Neutrophil (primary cell): ENCODE measurements around the gene CIITA.

ENCODE experiments used
- H3K27ac ChIP-seq: fragments of 200-600 bp; sonication (generic); 2 replicates; pipeline ENCODE4 v1.5.1; 2016; ENCODE audit warnings: mild to moderate bottlenecking, moderate library complexity
- H3K27me3 ChIP-seq: fragments of 200-600 bp; sonication (generic); 2 replicates; pipeline ENCODE4 v1.6.0; 2016; ENCODE audit warnings: mild to moderate bottlenecking
- H3K36me3 ChIP-seq: fragments of 200-600 bp; sonication (generic); 2 replicates; pipeline ENCODE4 v1.5.1; 2017
- H3K4me1 ChIP-seq, 2 experiments: fragments of 200-600 bp in 1 of 2; sonication (generic) in 1 of 2; 1 replicate in 1 of 2; 2 replicates in 1 of 2; pipeline versions ENCODE4 v1.5.1 to v1.6.1; 2013 to 2016; ENCODE audit warnings: low read depth in 1 of 2, low read length in 1 of 2, mild to moderate bottlenecking in 1 of 2, moderate library complexity in 1 of 2; ENCODE audit not compliant: control insufficient read depth in 1 of 2, insufficient read depth in 1 of 2
- H3K4me3 ChIP-seq, 2 experiments: fragments of 200-600 bp in 1 of 2; sonication (generic) in 1 of 2; 1 replicate in 1 of 2; 2 replicates in 1 of 2; pipeline ENCODE4 v1.5.1; 2013 to 2016; ENCODE audit warnings: low read depth in 1 of 2, low read length in 1 of 2, mild to moderate bottlenecking in 1 of 2, moderate library complexity in 1 of 2
- H3K9me3 ChIP-seq: fragments of 200-600 bp; sonication (generic); 2 replicates; pipeline ENCODE4 v1.5.1; 2016
- TF ChIP-seq, protein P1 (sequence below): fragments of 200-600 bp; sonication (generic); IDR thresholded peaks from 2 replicates; pipeline ENCODE4 v1.5.1; 2016; ENCODE audit warnings: antibody characterized with exemption

CIITA gene

DNA sequence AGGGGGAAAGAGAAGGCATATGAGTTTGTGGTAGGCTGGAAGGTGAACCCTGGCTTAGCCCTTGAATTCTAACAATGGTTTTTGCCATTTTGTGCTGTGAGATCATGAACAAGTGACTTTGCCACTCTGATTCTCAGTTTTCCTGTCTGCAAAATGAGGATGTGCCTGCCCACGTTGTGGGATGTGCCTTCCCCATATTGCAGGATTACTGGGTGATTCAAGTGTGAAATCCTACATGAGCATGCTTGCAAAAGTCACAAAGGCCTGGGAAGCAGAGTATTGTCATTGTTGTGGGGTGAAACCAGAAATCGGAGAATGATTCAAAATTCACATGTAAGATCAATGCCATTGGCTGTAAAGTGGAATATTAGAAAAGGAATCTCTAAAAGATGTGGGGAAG lies 29.8 kb upstream of the CIITA start:
- TF ChIP-seq, protein P1, sequence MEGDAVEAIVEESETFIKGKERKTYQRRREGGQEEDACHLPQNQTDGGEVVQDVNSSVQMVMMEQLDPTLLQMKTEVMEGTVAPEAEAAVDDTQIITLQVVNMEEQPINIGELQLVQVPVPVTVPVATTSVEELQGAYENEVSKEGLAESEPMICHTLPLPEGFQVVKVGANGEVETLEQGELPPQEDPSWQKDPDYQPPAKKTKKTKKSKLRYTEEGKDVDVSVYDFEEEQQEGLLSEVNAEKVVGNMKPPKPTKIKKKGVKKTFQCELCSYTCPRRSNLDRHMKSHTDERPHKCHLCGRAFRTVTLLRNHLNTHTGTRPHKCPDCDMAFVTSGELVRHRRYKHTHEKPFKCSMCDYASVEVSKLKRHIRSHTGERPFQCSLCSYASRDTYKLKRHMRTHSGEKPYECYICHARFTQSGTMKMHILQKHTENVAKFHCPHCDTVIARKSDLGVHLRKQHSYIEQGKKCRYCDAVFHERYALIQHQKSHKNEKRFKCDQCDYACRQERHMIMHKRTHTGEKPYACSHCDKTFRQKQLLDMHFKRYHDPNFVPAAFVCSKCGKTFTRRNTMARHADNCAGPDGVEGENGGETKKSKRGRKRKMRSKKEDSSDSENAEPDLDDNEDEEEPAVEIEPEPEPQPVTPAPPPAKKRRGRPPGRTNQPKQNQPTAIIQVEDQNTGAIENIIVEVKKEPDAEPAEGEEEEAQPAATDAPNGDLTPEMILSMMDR: no peak
- Histone ChIP-seq H3K36me3 (no peaks in the 10 kb centered on the region), H3K27me3 (no peaks in the 10 kb centered on the region), H3K27ac (peak overlapping the region; percentile 94), H3K9me3 (no peaks in the 10 kb centered on the region), H3K4me1 (peaks cover 39 to 65% of the 10 kb centered on the region in 2 experiments), H3K4me3 (peak overlapping the region; percentile 25 to 54)

DNA sequence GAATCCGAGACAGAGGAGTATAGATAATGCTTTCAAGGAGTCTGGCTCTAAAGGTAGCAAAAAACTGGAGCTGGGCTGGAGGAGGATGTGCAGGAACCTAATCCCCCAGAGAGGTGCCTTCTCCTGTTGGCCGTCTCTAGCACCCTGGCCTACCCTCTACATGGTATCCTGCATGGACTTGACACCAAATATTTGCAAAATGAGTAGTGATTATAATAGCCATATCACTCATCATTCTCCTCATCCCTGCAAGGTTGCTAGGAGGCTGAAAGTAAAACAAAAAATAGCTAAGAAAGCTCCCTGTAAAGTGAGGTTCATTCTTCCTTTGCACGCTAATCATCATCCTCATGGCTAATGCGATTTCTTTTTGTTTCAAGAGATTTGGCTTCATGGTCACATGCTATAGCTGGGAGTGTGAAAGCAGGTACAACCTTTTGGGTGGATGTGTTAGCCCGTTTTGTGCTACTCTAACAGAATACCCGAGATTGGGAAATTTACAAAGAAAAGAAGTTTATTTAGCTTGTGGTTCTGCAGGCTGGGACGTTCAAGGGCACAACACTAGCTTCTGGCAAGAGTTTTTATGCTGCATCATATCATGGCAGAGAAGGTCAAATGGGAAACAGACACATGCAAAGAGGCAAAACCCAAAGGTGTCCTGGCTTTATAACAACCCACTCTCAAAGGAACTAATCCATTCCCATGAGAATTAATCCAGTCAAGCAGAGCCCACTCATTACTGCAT lies 27.1 kb upstream of the CIITA start:
- H3K36me3 ChIP-seq: no peaks in the 10 kb centered on the region
- peaks cover 50 to 77% of the 10 kb centered on the region in 2 experiments for H3K4me1 ChIP-seq
- H3K4me3 ChIP-seq: no peak overlapping the region
- no peaks in the 10 kb centered on the region for H3K9me3 ChIP-seq
- H3K27ac ChIP-seq: peak overlapping the region; percentile 4
- no peaks in the 10 kb centered on the region for H3K27me3 ChIP-seq
- TF ChIP-seq, protein P1: no peak

DNA sequence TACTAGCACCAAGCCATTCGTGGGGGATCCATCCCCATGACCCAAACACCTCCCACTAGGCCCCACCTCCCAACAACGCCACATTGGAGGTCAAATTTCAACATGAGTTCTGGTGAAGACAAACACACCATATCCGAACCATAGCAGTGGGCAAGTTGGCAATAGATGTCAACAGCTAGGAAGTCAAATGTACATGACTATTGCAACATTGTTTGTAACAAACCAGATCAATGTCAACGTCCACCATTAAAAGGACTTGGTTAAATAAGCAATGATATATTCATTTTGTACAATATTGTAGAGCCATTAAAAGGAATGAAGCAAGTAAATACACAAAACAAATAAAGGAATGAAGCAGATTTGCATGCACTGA lies 26.5 kb upstream of the CIITA start:
- peak overlapping the region; percentile 4 for H3K27ac ChIP-seq
- H3K36me3 ChIP-seq: no peaks in the 10 kb centered on the region
- H3K4me1 ChIP-seq: peaks cover 50 to 77% of the 10 kb centered on the region in 2 experiments
- H3K9me3 ChIP-seq: no peaks in the 10 kb centered on the region
- H3K4me3 ChIP-seq: no peak overlapping the region
- TF ChIP-seq, protein P1: no peak
- no peaks in the 10 kb centered on the region for H3K27me3 ChIP-seq

DNA sequence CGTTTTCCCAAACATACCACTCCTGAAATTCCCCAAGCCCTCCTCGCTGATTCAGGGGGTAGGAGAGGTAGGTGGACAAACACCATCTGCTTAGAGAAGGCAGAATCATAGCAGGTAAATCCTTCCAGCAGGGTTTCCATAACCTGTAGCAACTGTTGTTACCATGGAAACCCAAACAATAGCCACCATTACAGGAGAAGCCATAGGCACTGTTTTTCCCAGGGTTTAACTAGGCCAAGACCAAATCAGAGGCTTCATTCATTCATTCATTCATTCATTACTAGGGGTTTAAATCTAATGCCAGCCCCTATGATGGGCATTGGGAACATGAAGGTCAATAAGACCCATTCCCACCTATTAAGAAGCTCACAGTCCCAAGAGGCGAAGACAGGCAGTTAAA lies 25.5 kb upstream of the CIITA start:
- Histone ChIP-seq H3K27me3 (no peaks in the 10 kb centered on the region), H3K4me3 (no peak overlapping the region), H3K27ac (peak overlapping the region; percentile 74), H3K4me1 (peaks cover 44 to 67% of the 10 kb centered on the region in 2 experiments), H3K36me3 (no peaks in the 10 kb centered on the region), H3K9me3 (no peaks in the 10 kb centered on the region)
- TF ChIP-seq, protein P1: no peak

DNA sequence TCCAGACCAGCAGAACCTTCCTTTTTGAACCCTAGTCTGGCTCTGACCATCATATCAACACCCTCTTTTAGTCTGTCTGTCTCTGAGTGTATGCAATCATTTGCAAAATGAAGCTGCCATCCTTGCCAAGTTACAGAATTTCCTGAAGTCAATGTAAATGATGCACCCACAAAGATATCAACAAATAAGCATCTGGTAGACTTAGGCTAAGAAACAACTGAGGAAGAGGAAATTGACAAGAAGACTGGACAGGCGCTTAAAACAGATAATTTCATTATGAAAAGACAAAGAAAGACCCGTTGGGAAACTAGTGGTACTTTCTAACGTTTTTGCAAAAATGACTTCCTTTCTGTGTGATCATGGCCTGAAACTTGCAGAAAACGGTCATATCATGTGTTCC lies 24.7 kb upstream of the CIITA start:
- Histone ChIP-seq H3K9me3 (no peaks in the 10 kb centered on the region), H3K4me3 (peak overlapping the region in 1 of 2 experiments; percentile 22), H3K27ac (peak overlapping the region; percentile 74), H3K36me3 (no peaks in the 10 kb centered on the region), H3K27me3 (no peaks in the 10 kb centered on the region), H3K4me1 (peaks cover 36 to 59% of the 10 kb centered on the region in 2 experiments)
- TF ChIP-seq, protein P1: no peak
